22Rv1 (cell line): ENCODE measurements around the gene ALAS1.

Source experiments
- H3K27ac ChIP-seq: fragments of 450-650 bp; 2 replicates; pipeline ENCODE4 v1.5.1; 2017
- ZFX ChIP-seq: fragments of 450-650 bp; IDR thresholded peaks from 2 replicates; pipeline ENCODE4 v1.6.1; 2017; ENCODE audit warnings: antibody characterized with exemption, borderline replicate concordance
- TF ChIP-seq, protein P1 (sequence below): fragments of 450-650 bp; IDR thresholded peaks from 2 replicates; pipeline ENCODE4 v1.5.1; 2017; ENCODE audit warnings: mild to moderate bottlenecking

The ALAS1 gene

DNA sequence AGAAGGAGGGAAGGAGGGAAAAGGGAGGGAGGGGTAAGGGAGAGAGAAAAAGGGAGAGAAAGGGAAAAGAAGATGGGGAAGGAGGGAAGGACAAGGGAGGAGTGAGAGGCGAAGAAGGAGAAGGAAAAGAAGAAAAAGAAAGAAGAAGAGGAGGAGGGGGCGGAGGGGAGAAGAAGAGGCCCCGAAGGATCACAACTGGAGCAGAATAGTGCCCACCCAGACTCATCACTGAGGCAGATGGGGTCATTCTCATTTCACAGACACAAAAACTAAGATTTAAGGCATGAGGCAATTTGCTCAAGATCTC is 2.7 kb upstream of the ALAS1 start:
- no peak overlapping the region for H3K27ac ChIP-seq
- TF ChIP-seq ZFX, result no peak

DNA sequence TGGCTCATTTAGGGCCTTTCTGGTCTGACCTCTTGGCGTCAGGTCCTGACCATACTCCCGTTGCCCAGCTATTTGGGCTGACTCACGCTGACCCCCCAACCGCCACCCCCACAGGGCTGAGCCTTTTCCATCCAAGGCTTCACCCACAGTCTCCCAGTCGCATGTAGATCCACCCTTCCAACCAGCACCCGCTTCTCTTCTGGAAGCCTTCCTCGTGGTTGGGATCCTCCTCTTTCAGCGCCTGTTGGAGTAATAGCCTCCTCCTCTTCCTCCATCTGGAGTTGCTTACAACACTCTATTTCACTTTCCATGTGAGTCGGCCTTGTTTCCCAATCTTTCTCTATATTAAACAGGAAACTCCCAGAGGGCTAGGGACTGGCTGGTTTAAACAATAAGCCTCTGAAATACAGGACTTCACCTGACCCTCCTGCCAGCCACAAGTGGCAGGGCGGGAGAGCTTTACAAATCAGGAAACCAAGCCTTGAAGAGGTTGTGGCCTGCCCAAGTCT is 2.1 kb upstream of the ALAS1 start:
- no peak overlapping the region for H3K27ac ChIP-seq
- TF ChIP-seq ZFX, result no peak
- TF ChIP-seq, protein P1, sequence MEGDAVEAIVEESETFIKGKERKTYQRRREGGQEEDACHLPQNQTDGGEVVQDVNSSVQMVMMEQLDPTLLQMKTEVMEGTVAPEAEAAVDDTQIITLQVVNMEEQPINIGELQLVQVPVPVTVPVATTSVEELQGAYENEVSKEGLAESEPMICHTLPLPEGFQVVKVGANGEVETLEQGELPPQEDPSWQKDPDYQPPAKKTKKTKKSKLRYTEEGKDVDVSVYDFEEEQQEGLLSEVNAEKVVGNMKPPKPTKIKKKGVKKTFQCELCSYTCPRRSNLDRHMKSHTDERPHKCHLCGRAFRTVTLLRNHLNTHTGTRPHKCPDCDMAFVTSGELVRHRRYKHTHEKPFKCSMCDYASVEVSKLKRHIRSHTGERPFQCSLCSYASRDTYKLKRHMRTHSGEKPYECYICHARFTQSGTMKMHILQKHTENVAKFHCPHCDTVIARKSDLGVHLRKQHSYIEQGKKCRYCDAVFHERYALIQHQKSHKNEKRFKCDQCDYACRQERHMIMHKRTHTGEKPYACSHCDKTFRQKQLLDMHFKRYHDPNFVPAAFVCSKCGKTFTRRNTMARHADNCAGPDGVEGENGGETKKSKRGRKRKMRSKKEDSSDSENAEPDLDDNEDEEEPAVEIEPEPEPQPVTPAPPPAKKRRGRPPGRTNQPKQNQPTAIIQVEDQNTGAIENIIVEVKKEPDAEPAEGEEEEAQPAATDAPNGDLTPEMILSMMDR, result no peak

DNA sequence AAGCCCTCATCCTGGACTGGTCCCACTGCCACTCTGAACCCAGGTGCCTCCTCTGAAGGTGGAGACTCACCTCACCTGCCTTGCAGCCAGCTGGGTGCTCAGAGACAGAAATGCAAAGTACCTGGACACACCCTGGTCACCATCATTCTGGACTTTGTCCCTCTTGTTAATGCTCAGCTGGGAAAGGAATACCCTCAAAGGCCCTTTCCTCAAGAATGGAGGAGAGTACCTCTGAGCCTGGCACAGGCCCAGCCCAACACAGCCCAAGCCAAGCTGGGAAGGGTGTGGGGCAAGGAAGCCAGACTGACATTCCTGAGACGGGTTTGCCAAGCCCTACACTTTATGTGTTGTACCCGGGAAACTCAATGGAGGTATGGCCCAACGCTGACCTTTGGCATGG is 983 bp upstream of the ALAS1 start:
- TF ChIP-seq ZFX, result no peak
- TF ChIP-seq, protein P1, result no peak
- peak overlapping the region; percentile 57 for H3K27ac ChIP-seq

DNA sequence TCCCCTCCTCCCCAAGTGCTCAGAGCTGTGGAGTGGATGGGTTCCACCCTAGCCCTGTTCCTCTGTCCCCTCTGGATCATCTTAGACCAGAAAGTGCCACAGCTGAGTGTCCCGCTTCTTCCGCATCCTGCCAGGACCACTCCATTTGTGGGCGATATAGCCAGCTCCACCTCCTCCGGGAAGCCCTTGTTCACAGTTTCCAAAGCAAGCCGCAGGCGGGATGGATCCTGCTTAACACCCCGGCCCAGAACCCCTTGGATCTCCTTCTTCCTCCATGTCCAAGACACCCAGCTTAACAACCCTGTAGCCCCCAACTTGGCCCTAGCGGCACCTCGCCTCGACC is 490 bp upstream of the ALAS1 start:
- H3K27ac ChIP-seq, result peak overlapping the region; percentile 57
- TF ChIP-seq ZFX, result no peak
- TF ChIP-seq, protein P1, result no peak

DNA sequence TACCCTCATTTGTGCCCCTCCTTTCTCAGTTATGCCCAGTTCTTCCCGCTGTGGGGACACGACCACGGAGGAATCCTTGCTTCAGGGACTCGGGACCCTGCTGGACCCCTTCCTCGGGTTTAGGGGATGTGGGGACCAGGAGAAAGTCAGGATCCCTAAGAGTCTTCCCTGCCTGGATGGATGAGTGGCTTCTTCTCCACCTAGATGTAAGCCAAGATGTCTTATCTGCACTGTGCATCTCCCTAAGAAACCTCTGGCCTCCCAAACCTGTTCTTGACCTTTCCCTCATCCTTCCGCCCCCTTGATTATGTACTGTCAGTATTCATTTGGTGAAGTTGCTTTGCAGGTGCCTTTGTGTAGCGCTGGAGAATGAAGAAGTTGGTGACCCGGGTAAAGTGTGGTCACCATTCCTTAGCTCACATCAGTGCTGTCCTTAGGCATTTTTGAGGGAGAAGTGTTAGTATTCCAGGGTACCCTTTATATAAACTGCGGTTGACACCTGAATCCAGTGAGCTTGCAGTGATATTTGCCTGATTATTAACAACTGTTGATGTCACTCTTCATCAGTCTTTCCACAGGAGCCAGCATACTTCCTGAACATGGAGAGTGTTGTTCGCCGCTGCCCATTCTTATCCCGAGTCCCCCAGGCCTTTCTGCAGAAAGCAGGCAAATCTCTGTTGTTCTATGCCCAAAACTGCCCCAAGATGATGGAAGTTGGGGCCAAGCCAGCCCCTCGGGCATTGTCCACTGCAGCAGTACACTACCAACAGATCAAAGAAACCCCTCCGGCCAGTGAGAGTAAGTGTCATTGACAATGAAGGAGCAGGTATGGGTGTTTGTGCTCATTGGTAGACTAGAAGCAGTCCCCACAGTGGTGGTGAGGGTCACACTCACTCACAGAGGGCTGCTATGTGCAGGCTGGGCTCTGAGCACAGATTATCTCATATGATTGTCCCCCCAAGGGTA is 966 bp downstream of the ALAS1 start:
- TF ChIP-seq, protein P1, result no peak
- TF ChIP-seq ZFX, result no peak
- H3K27ac ChIP-seq, result peak overlapping the region; percentile 57

DNA sequence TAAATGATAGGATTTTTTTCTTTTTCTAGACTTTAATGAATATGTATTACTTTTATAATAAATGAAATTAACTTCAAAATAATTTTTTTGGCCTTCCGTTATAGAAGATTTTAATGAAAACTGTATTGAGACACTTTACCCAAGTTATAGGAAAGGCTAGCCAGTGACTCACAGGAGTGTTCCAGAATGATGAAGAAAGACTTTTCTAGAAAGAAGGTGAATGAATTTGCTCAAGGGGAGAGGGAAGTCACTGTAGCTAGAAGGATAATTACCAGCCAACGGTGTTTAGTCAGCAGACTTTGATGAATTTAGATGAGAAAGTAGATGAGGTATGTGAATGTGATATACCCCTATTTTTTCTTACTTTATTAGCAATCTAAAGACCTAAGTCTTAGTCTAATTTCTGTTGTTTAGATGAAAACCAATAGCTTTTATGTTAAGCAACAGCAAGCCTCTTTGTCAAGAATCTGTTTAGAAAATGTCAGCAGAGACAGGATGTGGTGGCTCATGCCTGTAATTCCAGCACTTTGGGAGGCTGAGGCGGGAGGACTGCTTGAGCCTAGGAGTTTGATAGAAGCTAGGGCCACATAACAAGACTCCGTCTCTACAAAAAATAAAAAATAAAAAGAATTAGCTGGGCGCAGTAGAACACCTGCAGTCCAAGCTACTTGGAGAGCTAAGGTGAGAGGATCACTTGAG is 3.2 kb downstream of the ALAS1 start:
- H3K27ac ChIP-seq, result no peak overlapping the region
- no peak for TF ChIP-seq ZFX
- TF ChIP-seq, protein P1, result no peak

DNA sequence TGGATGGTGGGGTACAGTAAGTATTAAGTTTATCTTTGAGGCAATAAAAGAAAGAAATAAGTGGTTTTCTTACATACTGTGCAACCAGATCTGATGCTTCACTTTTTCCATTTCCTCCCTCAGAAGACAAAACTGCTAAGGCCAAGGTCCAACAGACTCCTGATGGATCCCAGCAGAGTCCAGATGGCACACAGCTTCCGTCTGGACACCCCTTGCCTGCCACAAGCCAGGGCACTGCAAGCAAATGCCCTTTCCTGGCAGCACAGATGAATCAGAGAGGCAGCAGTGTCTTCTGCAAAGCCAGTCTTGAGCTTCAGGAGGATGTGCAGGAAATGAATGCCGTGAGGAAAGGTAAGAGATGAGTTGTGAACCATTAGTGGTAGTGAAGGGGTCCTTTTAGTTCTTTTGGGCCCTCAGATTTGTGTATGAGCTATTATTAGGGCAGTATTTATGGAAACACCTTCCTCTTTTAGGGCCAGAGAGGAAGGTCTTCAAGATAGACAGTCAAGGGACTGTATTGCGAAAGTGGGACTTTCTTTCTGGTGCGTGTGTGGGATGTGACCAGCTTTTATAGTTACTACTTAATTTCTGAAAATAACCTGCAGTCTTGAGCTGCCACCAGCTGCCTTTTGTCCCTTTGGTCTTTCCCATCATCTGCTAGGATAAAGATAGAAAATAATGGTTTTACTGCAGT is 4.6 kb downstream of the ALAS1 start:
- H3K27ac ChIP-seq, result no peak overlapping the region
- TF ChIP-seq ZFX, result no peak
- TF ChIP-seq, protein P1, result no peak
